Erythroblast (primary cell): Measurements from ENCODE around the gene PPP1R13B.

ENCODE experiments used
- GATA1 ChIP-seq: IDR thresholded peaks from 2 replicates; pipeline ENCODE4 v1.6.1; 2011; ENCODE audit warnings: low read depth, mild to moderate bottlenecking, control low read depth, low read length, moderate library complexity
- POLR2A ChIP-seq: IDR thresholded peaks from 2 replicates; pipeline ENCODE4 v1.6.1; 2011; ENCODE audit warnings: mild to moderate bottlenecking, low read length

DNA sequence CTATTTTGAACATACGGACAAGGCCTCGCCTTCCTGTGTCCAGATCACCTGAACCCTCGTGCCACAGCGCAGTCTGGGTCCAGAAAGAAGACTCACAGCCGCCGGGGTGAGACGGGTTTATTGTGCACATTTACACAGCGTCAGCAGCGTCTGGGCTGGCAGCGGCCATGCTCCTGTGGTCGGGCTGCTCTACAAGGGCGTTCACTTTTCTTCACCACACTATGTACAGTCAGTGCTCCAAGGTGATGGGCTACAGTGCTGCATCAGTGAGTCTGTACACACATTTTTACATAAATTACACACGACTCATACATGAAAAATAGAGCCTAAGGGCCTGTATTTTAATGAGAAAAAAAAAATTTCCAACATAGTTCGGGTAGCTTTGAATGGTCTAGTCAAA, 113.7 kb downstream of the PPP1R13B start:
- TF ChIP-seq POLR2A: no peak
- no peak for TF ChIP-seq GATA1
